ENCODE data around the gene BIN1.
"Not testable (repeated sequence)": the region's sequence is repeated elsewhere in the genome, so short reads cannot be mapped to it uniquely, and the experiment has no call there.

Gene BIN1

GRCh38 chr2:127034051-127034450 lies 72.9 kb downstream of the BIN1 start:
- H3K27ac Mint-ChIP-seq, result no peak overlapping the region
- H3K4me3 Mint-ChIP-seq, result no peak overlapping the region
- H3K27me3 Mint-ChIP-seq, result peaks cover 11% of the 10 kb centered on the region
- ATAC-seq, result no peak
- no peak for DNase-seq
- no peaks in the 10 kb centered on the region for H3K9me3 Mint-ChIP-seq
- no peaks in the 10 kb centered on the region for H3K4me1 Mint-ChIP-seq

- H3K9me3 Mint-ChIP-seq, result no peaks in the 10 kb centered on the region
- ATAC-seq (no peak), DNase-seq (no peak)
- no peak overlapping the region for H3K27ac Mint-ChIP-seq
- no peaks in the 10 kb centered on the region for H3K4me1 Mint-ChIP-seq
- peaks cover 11% of the 10 kb centered on the region for H3K27me3 Mint-ChIP-seq
- H3K4me3 Mint-ChIP-seq, result no peak overlapping the region
Observed at GRCh38 chr2:127032621-127033020, 74.3 kb downstream of the BIN1 start.

GRCh38 chr2:127029350-127030051 lies 77.5 kb downstream of the BIN1 start:
- peaks cover 0 to 4% of the 10 kb centered on the region in 2 donors for H3K9me3 Mint-ChIP-seq
- ATAC-seq, result no peak
- no peak for DNase-seq

GRCh38 chr2:127028745-127029144 lies 78.2 kb downstream of the BIN1 start:
- Mint-ChIP-seq H3K4me1 (peaks cover 23% of the 10 kb centered on the region), H3K9me3 (peaks cover 0 to 11% of the 10 kb centered on the region in 2 donors), H3K27me3 (peaks cover 21% of the 10 kb centered on the region)
- not testable (repeated sequence) for H3K27ac Mint-ChIP-seq, DNase-seq, ATAC-seq, H3K4me3 Mint-ChIP-seq

More at GRCh38 chr2:127029350-127030051, 77.5 kb downstream of the BIN1 start:
- peaks cover 15% of the 10 kb centered on the region for H3K27me3 Mint-ChIP-seq
- H3K27ac Mint-ChIP-seq, result no peak overlapping the region
- no peak overlapping the region for H3K4me3 Mint-ChIP-seq
- H3K4me1 Mint-ChIP-seq, result peaks cover 20% of the 10 kb centered on the region

GRCh38 chr2:127027715-127028114 lies 79.2 kb downstream of the BIN1 start:
- H3K9me3 Mint-ChIP-seq, result peaks cover 0 to 13% of the 10 kb centered on the region in 2 donors
- DNase-seq (no peak), ATAC-seq (no peak)
- peaks cover 23% of the 10 kb centered on the region for H3K4me1 Mint-ChIP-seq
- no peak overlapping the region for H3K4me3 Mint-ChIP-seq
- H3K27ac Mint-ChIP-seq, result no peak overlapping the region
- H3K27me3 Mint-ChIP-seq, result peaks cover 21% of the 10 kb centered on the region

GRCh38 chr2:127025359-127026166 lies 81.4 kb downstream of the BIN1 start:
- Mint-ChIP-seq H3K4me1 (peaks cover 23% of the 10 kb centered on the region), H3K27me3 (peaks cover 21% of the 10 kb centered on the region), H3K27ac (peak overlapping the region; percentile 49 to 88), H3K9me3 (peaks cover 0 to 13% of the 10 kb centered on the region in 2 donors), H3K4me3 (peak overlapping the region; percentile 85 to 87)
- DNase-seq, result peak; percentile 75 to 81
- ATAC-seq, result peak; percentile 97

- ATAC-seq (peak; percentile 35), DNase-seq (no peak)
- H3K4me3 Mint-ChIP-seq, result peak overlapping the region; percentile 85 to 87
- H3K27ac Mint-ChIP-seq, result no peak overlapping the region
- H3K4me1 Mint-ChIP-seq, result peaks cover 23% of the 10 kb centered on the region
- H3K9me3 Mint-ChIP-seq, result peaks cover 0 to 13% of the 10 kb centered on the region in 2 donors
- peaks cover 16% of the 10 kb centered on the region for H3K27me3 Mint-ChIP-seq
Observed at GRCh38 chr2:127024769-127025358, 82.1 kb downstream of the BIN1 start.

GRCh38 chr2:127023504-127023903 lies 83.5 kb downstream of the BIN1 start:
- DNase-seq (no peak), ATAC-seq (no peak)
- Mint-ChIP-seq H3K4me1 (peaks cover 23% of the 10 kb centered on the region), H3K27me3 (peaks cover 10% of the 10 kb centered on the region), H3K4me3 (no peak overlapping the region), H3K27ac (no peak overlapping the region), H3K9me3 (peaks cover 0 to 13% of the 10 kb centered on the region in 2 donors)

GRCh38 chr2:127022817-127023216 lies 84.1 kb downstream of the BIN1 start:
- ATAC-seq (no peak), DNase-seq (no peak)
- no peak overlapping the region for H3K27ac Mint-ChIP-seq
- peaks cover 10% of the 10 kb centered on the region for H3K27me3 Mint-ChIP-seq
- no peak overlapping the region for H3K4me3 Mint-ChIP-seq
- peaks cover 23% of the 10 kb centered on the region for H3K4me1 Mint-ChIP-seq
- H3K9me3 Mint-ChIP-seq, result peaks cover 0 to 13% of the 10 kb centered on the region in 2 donors

- no peak for DNase-seq
- Mint-ChIP-seq H3K4me3 (no peak overlapping the region), H3K27ac (no peak overlapping the region), H3K27me3 (peaks cover 10% of the 10 kb centered on the region), H3K9me3 (peaks cover 0 to 13% of the 10 kb centered on the region in 2 donors), H3K4me1 (peaks cover 13% of the 10 kb centered on the region)
- ATAC-seq, result no peak
Observed at GRCh38 chr2:127020536-127020935, 86.4 kb downstream of the BIN1 start.

- Mint-ChIP-seq H3K4me1 (no peaks in the 10 kb centered on the region), H3K27me3 (peaks cover 10% of the 10 kb centered on the region), H3K9me3 (no peaks in the 10 kb centered on the region), H3K4me3 (no peak overlapping the region), H3K27ac (no peak overlapping the region)
- DNase-seq, result no peak
- no peak for ATAC-seq
Observed at GRCh38 chr2:127017548-127017947, 89.4 kb downstream of the BIN1 start.

- H3K9me3 Mint-ChIP-seq, result no peaks in the 10 kb centered on the region
- no peaks in the 10 kb centered on the region for H3K4me1 Mint-ChIP-seq
- peak; percentile 38 for ATAC-seq
Observed at GRCh38 chr2:127016329-127016728, 90.6 kb downstream of the BIN1 start.

GRCh38 chr2:127015106-127015910 lies 91.6 kb downstream of the BIN1 start:
- no peak overlapping the region for H3K4me3 Mint-ChIP-seq
- peaks cover 22% of the 10 kb centered on the region for H3K27me3 Mint-ChIP-seq
- H3K27ac Mint-ChIP-seq, result peak overlapping the region in 1 of 2 donors; percentile 43
- peak; percentile 15 for ATAC-seq
- no peak for DNase-seq
- no peaks in the 10 kb centered on the region for H3K9me3 Mint-ChIP-seq
- no peaks in the 10 kb centered on the region for H3K4me1 Mint-ChIP-seq

More at GRCh38 chr2:127016329-127016728, 90.6 kb downstream of the BIN1 start:
- Mint-ChIP-seq H3K27me3 (peaks cover 15% of the 10 kb centered on the region), H3K27ac (no peak overlapping the region), H3K4me3 (no peak overlapping the region)
- DNase-seq, result no peak

GRCh38 chr2:127014630-127015029 lies 92.3 kb downstream of the BIN1 start:
- Mint-ChIP-seq H3K4me1 (no peaks in the 10 kb centered on the region), H3K4me3 (no peak overlapping the region), H3K27me3 (peaks cover 22% of the 10 kb centered on the region), H3K9me3 (no peaks in the 10 kb centered on the region), H3K27ac (no peak overlapping the region)
- ATAC-seq (no peak), DNase-seq (no peak)

- no peak overlapping the region for H3K4me3 Mint-ChIP-seq
- ATAC-seq (no peak), DNase-seq (no peak)
- H3K9me3 Mint-ChIP-seq, result no peaks in the 10 kb centered on the region
- no peaks in the 10 kb centered on the region for H3K4me1 Mint-ChIP-seq
- H3K27ac Mint-ChIP-seq, result no peak overlapping the region
- H3K27me3 Mint-ChIP-seq, result peaks cover 22% of the 10 kb centered on the region
Observed at GRCh38 chr2:127014224-127014623, 92.7 kb downstream of the BIN1 start.

All from stimulated activated naive CD8-positive, alpha-beta T cell treated with anti-CD3 and anti-CD28 coated beads, Interleukin-15, amount 100 ng/mL, for 72 hours (primary cell).